ENCODE data around the gene PRR15. TPM values are rescaled to one million over a fixed set of nuclear protein-coding genes. Genes with fewer than 3 reads are reported as not detected.

Gene PRR15
- total and polyA plus RNA-seq, 4 donors, result 0.02 to 0.98 (median 0.17) TPM; not detected in 1

DNA sequence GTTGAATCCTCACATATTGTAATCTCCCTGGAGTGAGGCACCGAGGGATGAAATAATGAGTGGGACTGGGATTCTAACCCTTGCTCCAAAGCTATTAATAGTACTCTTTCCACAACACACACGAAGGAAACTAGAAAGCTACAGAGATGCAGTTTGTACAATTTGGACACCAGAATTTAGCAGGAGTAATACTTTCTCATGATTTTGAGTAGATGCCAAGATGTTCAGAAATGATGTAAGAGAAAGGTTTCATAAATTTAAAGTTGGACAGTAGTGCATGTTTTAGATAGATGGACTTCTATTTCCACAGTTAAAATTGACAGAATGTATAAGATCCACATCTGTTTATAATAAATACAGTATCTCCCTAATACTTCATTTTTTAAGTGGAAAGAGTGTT, 46.5 kb downstream of the PRR15 start:
- Histone ChIP-seq H3K27me3 (ENCODE audit: control insufficient read depth in 4 of 4, insufficient read depth in 4 of 4, low read length in 3 of 4) (no peaks in the 10 kb centered on the region), H3K4me1 (ENCODE audit: control insufficient read depth in 4 of 4, insufficient read depth in 4 of 4, low read length in 3 of 4) (peaks cover 0 to 3% (median 0%) of the 10 kb centered on the region in 4 donors), H3K9ac (ENCODE audit: low read depth in 1 of 2, low read length in 2 of 2) (no peak overlapping the region), H3K27ac (ENCODE audit: low read depth in 1 of 2, low read length in 2 of 2) (no peak overlapping the region), H3K9me3 (ENCODE audit: control insufficient read depth in 4 of 4, low read length in 3 of 4) (no peaks in the 10 kb centered on the region), H3K36me3 (ENCODE audit: control insufficient read depth in 4 of 4, insufficient read depth in 3 of 4, low read depth in 1 of 4, low read length in 3 of 4) (no peaks in the 10 kb centered on the region), H3K4me3 (ENCODE audit: low read depth in 1 of 3, low read length in 3 of 3) (no peak overlapping the region)
- DNase-seq (ENCODE audit: low spot score), result no peak
- no peak for TF ChIP-seq RAD21 (IDR thresholded peaks at IDR 0.05)
- TF ChIP-seq, protein P1, sequence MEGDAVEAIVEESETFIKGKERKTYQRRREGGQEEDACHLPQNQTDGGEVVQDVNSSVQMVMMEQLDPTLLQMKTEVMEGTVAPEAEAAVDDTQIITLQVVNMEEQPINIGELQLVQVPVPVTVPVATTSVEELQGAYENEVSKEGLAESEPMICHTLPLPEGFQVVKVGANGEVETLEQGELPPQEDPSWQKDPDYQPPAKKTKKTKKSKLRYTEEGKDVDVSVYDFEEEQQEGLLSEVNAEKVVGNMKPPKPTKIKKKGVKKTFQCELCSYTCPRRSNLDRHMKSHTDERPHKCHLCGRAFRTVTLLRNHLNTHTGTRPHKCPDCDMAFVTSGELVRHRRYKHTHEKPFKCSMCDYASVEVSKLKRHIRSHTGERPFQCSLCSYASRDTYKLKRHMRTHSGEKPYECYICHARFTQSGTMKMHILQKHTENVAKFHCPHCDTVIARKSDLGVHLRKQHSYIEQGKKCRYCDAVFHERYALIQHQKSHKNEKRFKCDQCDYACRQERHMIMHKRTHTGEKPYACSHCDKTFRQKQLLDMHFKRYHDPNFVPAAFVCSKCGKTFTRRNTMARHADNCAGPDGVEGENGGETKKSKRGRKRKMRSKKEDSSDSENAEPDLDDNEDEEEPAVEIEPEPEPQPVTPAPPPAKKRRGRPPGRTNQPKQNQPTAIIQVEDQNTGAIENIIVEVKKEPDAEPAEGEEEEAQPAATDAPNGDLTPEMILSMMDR (IDR thresholded peaks at IDR 0.05; ENCODE audit: low read depth, low read length, missing input control), result no peak
- no peak for TF ChIP-seq NR2F2 (IDR thresholded peaks at IDR 0.05)
- no peak for TF ChIP-seq RXRA (IDR thresholded peaks at IDR 0.05)
- no peak for TF ChIP-seq SP1 (IDR thresholded peaks at IDR 0.05)
- TF ChIP-seq FOXA2 (IDR thresholded peaks at IDR 0.05), result no peak
- TF ChIP-seq HNF4G (IDR thresholded peaks at IDR 0.05), result no peak
- TF ChIP-seq, protein P2, sequence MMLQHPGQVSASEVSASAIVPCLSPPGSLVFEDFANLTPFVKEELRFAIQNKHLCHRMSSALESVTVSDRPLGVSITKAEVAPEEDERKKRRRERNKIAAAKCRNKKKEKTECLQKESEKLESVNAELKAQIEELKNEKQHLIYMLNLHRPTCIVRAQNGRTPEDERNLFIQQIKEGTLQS (IDR thresholded peaks at IDR 0.05), result no peak
- no peak for TF ChIP-seq FOXA1 (IDR thresholded peaks at IDR 0.05)
- TF ChIP-seq, protein P3, sequence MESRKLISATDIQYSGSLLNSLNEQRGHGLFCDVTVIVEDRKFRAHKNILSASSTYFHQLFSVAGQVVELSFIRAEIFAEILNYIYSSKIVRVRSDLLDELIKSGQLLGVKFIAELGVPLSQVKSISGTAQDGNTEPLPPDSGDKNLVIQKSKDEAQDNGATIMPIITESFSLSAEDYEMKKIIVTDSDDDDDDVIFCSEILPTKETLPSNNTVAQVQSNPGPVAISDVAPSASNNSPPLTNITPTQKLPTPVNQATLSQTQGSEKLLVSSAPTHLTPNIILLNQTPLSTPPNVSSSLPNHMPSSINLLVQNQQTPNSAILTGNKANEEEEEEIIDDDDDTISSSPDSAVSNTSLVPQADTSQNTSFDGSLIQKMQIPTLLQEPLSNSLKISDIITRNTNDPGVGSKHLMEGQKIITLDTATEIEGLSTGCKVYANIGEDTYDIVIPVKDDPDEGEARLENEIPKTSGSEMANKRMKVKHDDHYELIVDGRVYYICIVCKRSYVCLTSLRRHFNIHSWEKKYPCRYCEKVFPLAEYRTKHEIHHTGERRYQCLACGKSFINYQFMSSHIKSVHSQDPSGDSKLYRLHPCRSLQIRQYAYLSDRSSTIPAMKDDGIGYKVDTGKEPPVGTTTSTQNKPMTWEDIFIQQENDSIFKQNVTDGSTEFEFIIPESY (IDR thresholded peaks at IDR 0.05), result no peak
- no peak for TF ChIP-seq EGR1 (IDR thresholded peaks at IDR 0.05; ENCODE audit: low read depth in 2 of 2)
- TF ChIP-seq, protein P4, sequence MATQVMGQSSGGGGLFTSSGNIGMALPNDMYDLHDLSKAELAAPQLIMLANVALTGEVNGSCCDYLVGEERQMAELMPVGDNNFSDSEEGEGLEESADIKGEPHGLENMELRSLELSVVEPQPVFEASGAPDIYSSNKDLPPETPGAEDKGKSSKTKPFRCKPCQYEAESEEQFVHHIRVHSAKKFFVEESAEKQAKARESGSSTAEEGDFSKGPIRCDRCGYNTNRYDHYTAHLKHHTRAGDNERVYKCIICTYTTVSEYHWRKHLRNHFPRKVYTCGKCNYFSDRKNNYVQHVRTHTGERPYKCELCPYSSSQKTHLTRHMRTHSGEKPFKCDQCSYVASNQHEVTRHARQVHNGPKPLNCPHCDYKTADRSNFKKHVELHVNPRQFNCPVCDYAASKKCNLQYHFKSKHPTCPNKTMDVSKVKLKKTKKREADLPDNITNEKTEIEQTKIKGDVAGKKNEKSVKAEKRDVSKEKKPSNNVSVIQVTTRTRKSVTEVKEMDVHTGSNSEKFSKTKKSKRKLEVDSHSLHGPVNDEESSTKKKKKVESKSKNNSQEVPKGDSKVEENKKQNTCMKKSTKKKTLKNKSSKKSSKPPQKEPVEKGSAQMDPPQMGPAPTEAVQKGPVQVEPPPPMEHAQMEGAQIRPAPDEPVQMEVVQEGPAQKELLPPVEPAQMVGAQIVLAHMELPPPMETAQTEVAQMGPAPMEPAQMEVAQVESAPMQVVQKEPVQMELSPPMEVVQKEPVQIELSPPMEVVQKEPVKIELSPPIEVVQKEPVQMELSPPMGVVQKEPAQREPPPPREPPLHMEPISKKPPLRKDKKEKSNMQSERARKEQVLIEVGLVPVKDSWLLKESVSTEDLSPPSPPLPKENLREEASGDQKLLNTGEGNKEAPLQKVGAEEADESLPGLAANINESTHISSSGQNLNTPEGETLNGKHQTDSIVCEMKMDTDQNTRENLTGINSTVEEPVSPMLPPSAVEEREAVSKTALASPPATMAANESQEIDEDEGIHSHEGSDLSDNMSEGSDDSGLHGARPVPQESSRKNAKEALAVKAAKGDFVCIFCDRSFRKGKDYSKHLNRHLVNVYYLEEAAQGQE (IDR thresholded peaks at IDR 0.05), result no peak
- WGBS, result 32% methylated on average over 2 of the region's 2 CpGs

DNA sequence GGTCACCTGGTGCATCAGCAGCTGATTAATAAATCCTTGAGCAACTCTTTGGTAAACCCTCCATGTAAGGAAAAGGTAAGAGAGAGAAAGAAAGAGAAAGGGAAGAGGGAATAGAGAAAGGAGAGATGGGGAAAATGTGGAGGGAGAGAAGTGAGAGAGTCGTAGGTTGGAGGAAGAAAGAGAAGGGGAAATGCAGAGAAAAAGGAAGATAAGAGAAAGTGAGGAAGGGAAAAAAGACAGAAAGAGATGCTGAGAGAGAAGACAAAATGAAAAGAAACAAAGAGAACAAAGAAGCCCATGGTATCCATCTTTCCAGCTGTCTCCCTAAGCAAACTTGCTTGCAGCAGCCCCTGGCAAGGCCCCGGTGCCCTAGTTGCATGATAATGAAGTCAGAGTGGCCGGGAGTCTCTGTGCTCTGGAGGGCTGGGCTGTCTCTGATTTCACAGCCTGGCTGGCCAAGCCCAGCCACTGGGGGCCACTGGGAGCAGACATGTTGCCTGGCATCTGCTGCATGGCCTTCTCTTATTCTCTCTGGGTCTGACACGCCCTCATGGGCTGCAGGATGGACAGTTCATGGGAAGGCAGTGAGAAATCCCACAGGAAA, 48.4 kb downstream of the PRR15 start:
- Histone ChIP-seq H3K9ac (ENCODE audit: low read depth in 1 of 2, low read length in 2 of 2) (no peak overlapping the region), H3K27ac (ENCODE audit: low read depth in 1 of 2, low read length in 2 of 2) (no peak overlapping the region), H3K4me1 (ENCODE audit: control insufficient read depth in 4 of 4, insufficient read depth in 4 of 4, low read length in 3 of 4) (peaks cover 0 to 3% (median 0%) of the 10 kb centered on the region in 4 donors), H3K27me3 (ENCODE audit: control insufficient read depth in 4 of 4, insufficient read depth in 4 of 4, low read length in 3 of 4) (no peaks in the 10 kb centered on the region), H3K4me3 (ENCODE audit: low read depth in 1 of 3, low read length in 3 of 3) (no peak overlapping the region), H3K36me3 (ENCODE audit: control insufficient read depth in 4 of 4, insufficient read depth in 3 of 4, low read depth in 1 of 4, low read length in 3 of 4) (no peaks in the 10 kb centered on the region), H3K9me3 (ENCODE audit: control insufficient read depth in 4 of 4, low read length in 3 of 4) (no peaks in the 10 kb centered on the region)
- no peak for DNase-seq (ENCODE audit: low spot score)
- WGBS, result 85% methylated on average over 4 of the region's 4 CpGs
- TF ChIP-seq FOXA1 (IDR thresholded peaks at IDR 0.05), result no peak
- TF ChIP-seq TAF1 (conservative IDR thresholded peaks at IDR 0.05), result no peak
- TF ChIP-seq JUND (IDR thresholded peaks at IDR 0.05), result no peak
- TF ChIP-seq, protein P5, sequence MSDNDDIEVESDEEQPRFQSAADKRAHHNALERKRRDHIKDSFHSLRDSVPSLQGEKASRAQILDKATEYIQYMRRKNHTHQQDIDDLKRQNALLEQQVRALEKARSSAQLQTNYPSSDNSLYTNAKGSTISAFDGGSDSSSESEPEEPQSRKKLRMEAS (IDR thresholded peaks at IDR 0.05), result no peak
- TF ChIP-seq, protein P2 (IDR thresholded peaks at IDR 0.05), result no peak
- no peak for TF ChIP-seq RXRA (IDR thresholded peaks at IDR 0.05)
- TF ChIP-seq, protein P1 (IDR thresholded peaks at IDR 0.05; ENCODE audit: low read depth, low read length, missing input control), result no peak
- TF ChIP-seq HNF4G (IDR thresholded peaks at IDR 0.05), result no peak
- no peak for TF ChIP-seq SP1 (IDR thresholded peaks at IDR 0.05)
- no peak for TF ChIP-seq GABPA (IDR thresholded peaks at IDR 0.05 in 1 of 2, conservative IDR thresholded peaks at IDR 0.05 in 1 of 2)
- no peak for TF ChIP-seq NR2F2 (IDR thresholded peaks at IDR 0.05)
- no peak for TF ChIP-seq YY1 (IDR thresholded peaks at IDR 0.05)
- no peak for TF ChIP-seq FOXA2 (IDR thresholded peaks at IDR 0.05)
- no peak for TF ChIP-seq HNF4A (conservative IDR thresholded peaks at IDR 0.05)
- no peak for TF ChIP-seq RAD21 (IDR thresholded peaks at IDR 0.05)
- TF ChIP-seq EGR1 (IDR thresholded peaks at IDR 0.05; ENCODE audit: low read depth in 2 of 2), result no peak

All from liver (tissue), 9 donors.